GM12878 (cell line): ENCODE data around the gene SUFU. TPM values are rescaled to one million over a fixed set of nuclear protein-coding genes. Genes with fewer than 3 reads are reported as not detected.

Source experiments
- ATAC-seq: fragments of 200-7000 bp; cut with Tn5 transposase; 3 replicates; pipeline ENCODE4 v1.9.1; 2020; ENCODE audit warnings: mild to moderate bottlenecking, moderate library complexity
- BruUV-seq: library from RNA; stranded (reverse); fragments of 400-500 nt; replicated peaks from 2 replicates; lab custom pipeline; 2021; lab: Mats Ljungman, UMichigan
- CTCF ChIA-PET: fragments of 300-600 bp; sonication (Branson Sonifier 250); formaldehyde crosslinking; extraction: SDS; loops from one replicate; lab custom pipeline; 2021; ENCODE audit warnings: inconsistent platforms; lab: Yijun Ruan, JAX
- POLR2A ChIA-PET: fragments of 350-600 bp; formaldehyde crosslinking; extraction: SDS; loops from one replicate; lab custom pipeline; 2021; ENCODE audit warnings: inconsistent platforms; lab: Charles Lee
- RAD21 ChIA-PET: fragments of 300-600 bp; sonication (Branson Sonifier 250); formaldehyde crosslinking; loops from one replicate; lab custom pipeline; 2023; ENCODE audit warnings: antibody characterized with exemption; ENCODE audit not compliant: unreplicated experiment; lab: Charles Lee
- SMC1A ChIA-PET: fragments of 300-600 bp; sonication (Branson Sonifier 250); formaldehyde crosslinking; loops from one replicate; lab custom pipeline; 2023; ENCODE audit not compliant: unreplicated experiment, uncharacterized antibody; lab: Charles Lee
- DNase-seq: peaks from one replicate; pipeline ENCODE4 v3.0.0-alpha.2; 2011; ENCODE audit warnings: low read depth, low spot score
- FAIRE-seq: peaks from 3 replicates; lab custom pipeline; 2011; peaks lifted over from hg19 to GRCh38; lab: Jason Lieb, UNC
- H2AFZ ChIP-seq: 2 replicates; pipeline ENCODE4 v1.6.0; 2011; ENCODE audit warnings: low read depth, low read length, control low read depth; ENCODE audit not compliant: control insufficient read depth
- H3K27ac ChIP-seq: 2 replicates; pipeline ENCODE4 v1.5.1; 2011; ENCODE audit warnings: control low read depth; ENCODE audit not compliant: control insufficient read depth, insufficient read depth
- H3K27me3 ChIP-seq, 2 experiments: replicated peaks in 1 of 2; 2 replicates each; pipeline versions ENCODE4 v1.6.0 to v1.6.1; 2011; ENCODE audit warnings: low read length in 1 of 2; ENCODE audit not compliant: control insufficient read depth in 2 of 2, insufficient read depth in 2 of 2
- H3K36me3 ChIP-seq, 2 experiments: 2 replicates each; pipeline ENCODE4 v1.5.1; 2011; ENCODE audit warnings: low read length in 1 of 2; ENCODE audit not compliant: control insufficient read depth in 2 of 2, insufficient read depth in 2 of 2
- H3K4me1 ChIP-seq: 2 replicates; pipeline ENCODE4 v1.6.1; 2011; ENCODE audit warnings: mild to moderate bottlenecking, low read length, moderate library complexity, mixed read lengths; ENCODE audit not compliant: control insufficient read depth, insufficient read depth
- H3K4me2 ChIP-seq: 2 replicates; pipeline ENCODE4 v1.6.0; 2011; ENCODE audit warnings: control low read depth; ENCODE audit not compliant: control insufficient read depth, insufficient read depth
- H3K4me3 ChIP-seq: fragments of 200-600 bp; sonication (generic); 2 replicates; pipeline ENCODE4 v1.5.1; 2016
- H3K79me2 ChIP-seq: 2 replicates; pipeline ENCODE4 v1.6.0; 2011; ENCODE audit warnings: low read length; ENCODE audit not compliant: control insufficient read depth, insufficient read depth
- H3K9ac ChIP-seq: 2 replicates; pipeline ENCODE4 v1.8.0; 2011; ENCODE audit warnings: low read length, control low read depth, mixed read lengths; ENCODE audit not compliant: control insufficient read depth, insufficient read depth
- H3K9me3 ChIP-seq: replicated peaks from 3 replicates; pipeline ENCODE4 v1.5.1; 2011; ENCODE audit warnings: mild to moderate bottlenecking, low read length; ENCODE audit not compliant: control insufficient read depth, insufficient read depth
- H4K20me1 ChIP-seq: 2 replicates; pipeline ENCODE4 v1.6.0; 2011; ENCODE audit not compliant: control insufficient read depth, insufficient read depth
- CEBPB ChIP-seq, 2 experiments: fragments of 150-350 bp in 1 of 2; IDR thresholded peaks; 2 replicates each; pipeline ENCODE4 v1.6.1; 2012 to 2014; ENCODE audit warnings: low read depth in 2 of 2, low read length in 2 of 2, borderline replicate concordance in 1 of 2, inconsistent platforms in 1 of 2
- E2F4 ChIP-seq: IDR thresholded peaks from 2 replicates; pipeline ENCODE4 v1.6.1; 2012; ENCODE audit warnings: low read depth, low read length, improper control_type of control experiment
- E4F1 ChIP-seq: fragments of 450-650 bp; IDR thresholded peaks from 2 replicates; pipeline ENCODE4 v1.6.1; 2018; ENCODE audit warnings: borderline replicate concordance, mild to moderate bottlenecking; ENCODE audit not compliant: partially characterized antibody
- HDGF ChIP-seq: fragments of 450-650 bp; IDR thresholded peaks from 2 replicates; pipeline ENCODE4 v1.6.1; 2016; ENCODE audit warnings: antibody characterized with exemption
- NFIC ChIP-seq: IDR thresholded peaks from 2 replicates; pipeline ENCODE4 v1.6.1; 2012; ENCODE audit warnings: low read depth, mild to moderate bottlenecking, inconsistent platforms, low read length, moderate library complexity
- NFYB ChIP-seq: IDR thresholded peaks from 2 replicates; pipeline ENCODE4 v1.6.1; 2011; ENCODE audit warnings: low read depth, mild to moderate bottlenecking, low read length, improper control_type of control experiment, moderate library complexity; ENCODE audit not compliant: insufficient read depth
- NR2F1 ChIP-seq: fragments of 450-650 bp; conservative IDR thresholded peaks from 2 replicates; pipeline ENCODE4 v1.6.1; 2017; ENCODE audit warnings: mild to moderate bottlenecking
- PAX8 ChIP-seq: fragments of 450-650 bp; IDR thresholded peaks from 2 replicates; pipeline ENCODE4 v1.6.1; 2017; ENCODE audit warnings: mild to moderate bottlenecking, moderate library complexity
- RCOR1 ChIP-seq: conservative IDR thresholded peaks from 2 replicates; pipeline ENCODE4 v1.6.1; 2012; ENCODE audit warnings: low read depth, low read length, improper control_type of control experiment
- SP1 ChIP-seq: IDR thresholded peaks from one replicate; pipeline ENCODE4 v1.6.1; 2011; ENCODE audit warnings: low read depth, low read length
- SPI1 ChIP-seq: IDR thresholded peaks from 2 replicates; pipeline ENCODE4 v1.6.1; 2011; ENCODE audit warnings: low read depth, mild to moderate bottlenecking, low read length, moderate library complexity, borderline replicate concordance; ENCODE audit not compliant: insufficient read depth
- TCF7 ChIP-seq: IDR thresholded peaks from 2 replicates; pipeline ENCODE4 v1.6.1; 2014; ENCODE audit warnings: antibody characterized with exemption, borderline replicate concordance
- ZBTB4 ChIP-seq: fragments of 450-650 bp; formaldehyde crosslinking; IDR thresholded peaks from 2 replicates; pipeline ENCODE4 v1.4.0; 2022; ENCODE audit warnings: mild to moderate bottlenecking, moderate library complexity
- ZNF622 ChIP-seq: fragments of 450-650 bp; IDR thresholded peaks from 2 replicates; pipeline ENCODE4 v1.6.1; 2017; ENCODE audit warnings: mild to moderate bottlenecking, inconsistent platforms
- ZSCAN29 ChIP-seq: fragments of 450-650 bp; IDR thresholded peaks from 2 replicates; pipeline ENCODE4 v1.6.1; 2017; ENCODE audit warnings: mild to moderate bottlenecking, moderate library complexity
- ZZZ3 ChIP-seq: IDR thresholded peaks from 2 replicates; pipeline ENCODE4 v1.6.1; 2011; ENCODE audit warnings: low read depth; ENCODE audit not compliant: control insufficient read depth, insufficient read length
- WGBS: methylation state at CpG from one replicate; pipeline ENCODE4 v1.1.6; 2016; ENCODE audit warnings: low lambda C conversion rate; ENCODE audit not compliant: insufficient replicate concordance, insufficient coverage; ENCODE audit errors: missing lambda C conversion rate; 5-methylcytosine and 5-hydroxymethylcytosine counted together
- in situ Hi-C: fragments of 300-500 bp; cut with MboI; formaldehyde crosslinking; loops from 9 replicates; pipeline ENCODE4 v1.14.3; 2018; ENCODE audit warnings: mixed read lengths
- intact Hi-C: fragments of 100-400 bp; cut with micrococcal nuclease; formaldehyde crosslinking; loops from one replicate; pipeline ENCODE4 v1.14.2; 2022; ENCODE audit not compliant: unreplicated experiment
- polyA plus RNA-seq, 11 experiments: library from polyadenylated mRNA; depleted of rRNA in 4 of 11; unstranded in 6 of 11; stranded (reverse) in 5 of 11; fragments of >200 nt; fragmentation: Nextera tagmentation in 4 of 11; fragmentation: Illumina TruSeq in 1 of 11; extraction: Ambion mirVana in 4 of 11; extraction: Trizol in 1 of 11; gene quantifications; 1 replicate in 1 of 11; 2 replicates in 10 of 11; pipeline versions ENCODE4 v1.2.1 to v1.2.3, GENCODE V29; 2011 to 2016; ENCODE audit warnings: inconsistent platforms in 2 of 11, missing spikeins in 2 of 11, low read depth in 1 of 11
- total RNA-seq, 4 experiments: library from RNA; depleted of rRNA in 3 of 4; stranded (reverse); fragments of >200 nt in 3 of 4; fragmentation: Illumina TruSeq in 1 of 4; extraction: Trizol in 1 of 4; gene quantifications; 2 replicates each; pipeline versions ENCODE4 v1.2.1 to v1.2.3, GENCODE V29; 2013 to 2021

The SUFU gene
- total and polyA plus RNA-seq, 10 of the 15 experiments (the other 5 are each of a cell fraction or from before 2014, with no cell fraction given): 0.68 to 7.7 (median 2.4) TPM

DNA sequence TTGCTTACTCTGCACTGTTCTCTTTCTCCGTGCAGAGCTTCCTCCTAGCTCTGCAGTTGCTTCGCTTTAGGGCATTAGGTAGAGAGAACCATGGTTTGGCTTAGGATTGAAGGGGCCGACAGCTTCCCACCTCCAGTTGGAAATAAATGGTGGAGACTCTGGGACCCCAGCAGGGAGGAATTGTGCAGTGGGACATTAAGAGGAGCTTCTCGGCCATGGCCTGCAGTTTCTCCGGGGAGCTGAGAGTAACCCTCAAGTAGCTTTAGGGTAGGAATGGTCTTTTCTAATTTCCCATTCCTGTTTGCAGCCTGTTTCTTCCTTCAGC, 1.2 kb downstream of the SUFU start (continued):
- no peak for TF ChIP-seq E2F4

DNA sequence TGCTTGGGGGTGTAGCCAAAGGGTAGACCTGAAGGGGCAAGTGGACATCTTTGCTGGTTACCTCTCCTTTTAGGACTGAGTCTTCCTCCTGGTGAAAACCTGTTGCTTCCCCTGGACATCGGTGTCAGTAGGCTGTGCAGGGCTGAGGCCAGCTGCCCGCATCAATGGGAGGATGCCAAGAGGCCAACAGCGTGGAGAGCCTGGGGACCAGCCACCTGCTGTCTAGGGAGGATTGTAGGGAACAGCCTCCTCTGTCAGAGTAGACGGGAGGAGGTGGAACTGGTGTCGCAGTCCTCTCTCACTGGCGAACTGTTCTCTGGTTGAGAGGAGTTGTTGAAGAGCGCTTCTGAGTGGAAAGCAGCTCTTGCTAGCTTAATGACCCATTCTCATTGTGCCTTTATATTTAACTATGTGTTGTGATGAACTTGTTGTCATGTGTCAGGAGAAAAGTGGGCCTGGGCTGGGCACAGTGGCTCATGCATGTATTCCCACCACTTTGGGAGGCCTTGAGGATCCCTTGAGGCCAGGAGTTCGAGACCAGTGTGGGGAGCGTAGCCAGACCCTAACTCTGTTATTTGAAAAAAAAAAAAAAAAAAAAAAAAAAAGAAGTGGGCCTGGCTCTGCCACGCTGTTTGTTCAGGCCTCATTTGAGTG, 1.8 kb downstream of the SUFU start:
- peaks cover 4% of the 10 kb centered on the region in 2 experiments; a peak in 2 of 4 replicates for H3K36me3 ChIP-seq
- no peak for DNase-seq
- peak overlapping the region; percentile 94 for H3K4me2 ChIP-seq
- intact Hi-C loops (loop anchor here (10.0 kb wide), 1 partner anchor 209 kb away; the partner anchor contains the start of genes ARL3 and SFXN2), in situ Hi-C loops (loop anchor here (5.0 kb wide), 1 partner anchor 82 kb away; no protein-coding TSS in a partner anchor)
- H3K9ac ChIP-seq: no peak overlapping the region
- SMC1A ChIA-PET: interaction anchor here (0.8 to 8.9 kb wide), 8 partner anchors 13 to 208 kb away, joined by 4 to 137 read pairs (median 9); partner anchors contain the start of genes ARL3 and SFXN2
- CTCF ChIA-PET: interaction anchor here (0.6 to 14.7 kb wide), 16 partner anchors 17 to 275 kb away, joined by 3 to 325 read pairs (median 3); partner anchors contain the start of genes CUEDC2 and FBXL15
- FAIRE-seq: no peak
- H3K9me3 ChIP-seq: no peaks in the 10 kb centered on the region
- no peak overlapping the region for H3K27ac ChIP-seq
- ATAC-seq: no peak
- BruUV-seq: TSS peak; percentile 44
- no peaks in the 10 kb centered on the region for H4K20me1 ChIP-seq
- 92% methylated on average over 9 of the region's 10 CpGs for WGBS
- H3K4me1 ChIP-seq: peaks cover 7% of the 10 kb centered on the region
- RAD21 ChIA-PET: interaction anchor here (0.8 to 4.7 kb wide), 15 partner anchors 13 to 1970 kb away, joined by 3 to 206 read pairs (median 4); partner anchors contain the start of gene HIF1AN
- H3K4me3 ChIP-seq: peak overlapping the region; percentile 88
- no peaks in the 10 kb centered on the region for H3K27me3 ChIP-seq
- POLR2A ChIA-PET: interaction anchor here (0.6 to 3.8 kb wide), 8 partner anchors 15 to 378 kb away, joined by 3 to 24 read pairs (median 4); no protein-coding TSS in a partner anchor
- TF ChIP-seq NFYB (no peak), NFIC (no peak), CEBPB (IDR thresholded peaks at IDR 0.05; ENCODE audit: borderline replicate concordance in 1 of 2, low read depth in 2 of 2, low read length in 2 of 2) (no peak), ZNF622 (no peak), ZBTB4 (CRISPR knock-in tag) (no peak), SP1 (no peak), NR2F1 (no peak), ZSCAN29 (no peak), TCF7 (no peak), RCOR1 (no peak), PAX8 (no peak), HDGF (no peak), ZZZ3 (no peak), E4F1 (no peak), SPI1 (no peak)
- peaks cover 33% of the 10 kb centered on the region for H3K79me2 ChIP-seq
- H2AFZ ChIP-seq: no peak overlapping the region
